GM18507 (cell line): ENCODE data around the gene KHSRP.

Experiments
- DNase-seq: peaks from one replicate; pipeline ENCODE4 v3.0.0; 2011; ENCODE audit warnings: low read depth; ENCODE audit not compliant: insufficient read length; ENCODE audit errors: extremely low spot score
- FAIRE-seq: peaks from 2 replicates; lab custom pipeline; 2011; peaks lifted over from hg19 to GRCh38; lab: Jason Lieb, UNC

The KHSRP gene

GRCh38 chr19:6373096-6373812 lies 51.4 kb downstream of the KHSRP start:
- FAIRE-seq (no peak), DNase-seq (peak; percentile 84)

- FAIRE-seq, result peak; percentile 99
- DNase-seq, result peak; percentile 89
Observed at GRCh38 chr19:6372594-6373095, 52.0 kb downstream of the KHSRP start, which contains the start of gene ALKBH7. Gene ALKBH7, plus strand, starts transcription at chr19:6372794. Its CDS starts 27 bp downstream, at chr19:6372821.

- DNase-seq (no peak), FAIRE-seq (no peak)
Observed at GRCh38 chr19:6364353-6364752, 60.3 kb downstream of the KHSRP start.
